Thyroid gland (tissue), 4 donors: ENCODE measurements around the gene RNF145.

ENCODE experiments used
- CTCF ChIP-seq, 6 experiments: fragments of 200-600 bp in 3 of 6; fragments of 450-650 bp in 3 of 6; sonication (generic) in 3 of 6; IDR thresholded peaks; one replicate each; pipeline ENCODE4 v1.5.1; 2016 to 2019; ENCODE audit warnings: antibody characterized with exemption in 6 of 6, mild to moderate bottlenecking in 2 of 6, inconsistent platforms in 1 of 6, moderate library complexity in 1 of 6
- POLR2A ChIP-seq, 2 donors: fragments of 450-650 bp; IDR thresholded peaks; one replicate each; pipeline ENCODE4 v1.6.1; 2017; ENCODE audit warnings: antibody characterized with exemption in 2 of 2, mild to moderate bottlenecking in 2 of 2, moderate library complexity in 1 of 2

GRCh38 chr5:159128070-159128541, 81.2 kb downstream of the RNF145 start:
- TF ChIP-seq POLR2A (IDR thresholded peaks at IDR 0.05) = no peak
- TF ChIP-seq CTCF (IDR thresholded peaks at IDR 0.05) = no peak
